ENCODE measurements around the gene GHR. TPM values are rescaled to one million over a fixed set of nuclear protein-coding genes. Genes with fewer than 3 reads are reported as not detected.
A peak's percentile ranks its signal among the peaks of the same experiment; 100 is the strongest.

GHR gene
- total RNA-seq, 1 experiment from 2014 or later: 0.56 TPM

DNA sequence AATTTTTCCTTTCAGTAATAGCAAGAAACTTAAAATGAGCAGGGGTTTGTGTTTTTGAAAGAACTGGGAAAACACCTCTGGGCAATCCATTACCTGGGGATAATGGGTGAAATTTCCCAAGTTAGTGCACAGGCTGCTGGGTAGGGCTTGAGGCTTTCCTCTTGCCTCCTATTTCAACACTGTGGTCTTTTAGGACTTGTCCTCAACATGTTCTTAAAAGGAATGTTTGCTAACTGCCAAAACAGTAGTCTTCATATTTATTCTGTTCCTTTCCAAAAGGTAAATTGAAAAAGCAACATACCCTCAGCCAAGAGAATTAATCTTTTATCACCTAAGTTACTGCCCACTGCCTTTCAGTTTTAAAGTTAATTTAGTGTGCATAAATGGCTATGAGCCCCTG is 175.1 kb downstream of the GHR start:
- no peak for DNase-seq (ENCODE audit: low read depth)

DNA sequence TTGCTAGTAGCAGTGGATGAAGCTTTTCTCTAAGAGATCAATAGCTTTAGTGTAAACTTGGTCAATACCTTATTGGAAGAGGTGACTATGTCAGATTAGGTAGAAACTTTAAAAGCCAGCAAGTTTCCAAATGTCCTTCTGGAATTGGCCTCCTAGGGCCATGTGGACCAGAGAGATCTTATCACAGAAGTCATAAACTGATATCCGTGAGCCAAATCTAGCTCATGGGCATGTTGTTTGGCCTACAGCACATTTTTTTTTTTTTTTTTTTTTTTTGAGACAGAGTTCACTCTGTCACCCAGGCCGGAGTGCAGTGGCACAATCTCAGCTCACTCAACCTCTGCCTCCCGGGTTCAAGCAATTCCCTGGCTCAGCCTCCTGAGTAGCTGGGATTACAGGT is 175.9 kb downstream of the GHR start:
- DNase-seq (ENCODE audit: low read depth): no peak

DNA sequence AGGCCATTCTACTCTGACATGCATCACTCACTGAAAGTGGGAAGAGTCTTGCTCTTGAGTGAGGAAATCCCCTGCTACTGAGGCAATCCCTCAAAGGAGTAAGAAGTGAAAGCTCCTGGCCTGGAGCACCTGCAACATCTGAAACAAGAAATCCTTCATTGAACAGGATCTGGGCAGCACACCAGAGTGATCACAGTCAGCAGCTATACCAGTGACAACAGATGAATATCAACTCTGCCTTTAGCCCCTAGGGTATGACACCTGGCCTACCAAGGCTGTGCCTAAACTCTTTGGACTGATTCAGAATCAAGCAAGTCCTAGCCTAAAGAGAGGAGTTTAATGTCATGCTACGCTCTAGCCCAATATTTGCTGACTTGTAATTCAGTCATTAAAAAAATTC is 177.2 kb downstream of the GHR start:
- DNase-seq (ENCODE audit: low read depth): no peak

DNA sequence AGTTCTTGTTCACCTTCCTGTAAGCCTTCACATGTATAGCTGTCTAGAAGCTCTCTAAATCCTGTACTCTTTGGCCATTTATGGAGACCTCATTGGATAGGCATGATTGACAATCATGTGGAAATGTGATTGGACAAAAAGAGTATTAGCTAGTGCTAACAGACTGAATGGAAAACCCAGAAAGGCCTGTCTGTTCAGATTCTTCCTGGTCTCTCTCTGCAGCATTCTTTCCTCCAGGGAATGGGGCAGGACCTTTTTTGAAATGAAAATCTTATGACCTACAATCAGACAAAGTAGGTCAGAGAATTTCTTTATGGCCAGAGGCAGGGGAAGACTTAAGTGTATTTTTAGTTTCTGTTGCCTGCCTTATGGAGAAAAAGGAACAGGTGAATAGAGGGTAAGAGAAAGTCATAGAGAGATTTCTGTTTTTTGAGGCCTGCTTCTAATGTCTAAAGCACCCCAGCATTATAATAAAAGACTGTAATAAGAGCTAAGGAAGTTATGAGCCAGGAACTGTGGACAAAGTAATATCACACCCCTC is 181.0 kb downstream of the GHR start:
- no peak for DNase-seq (ENCODE audit: low read depth)

DNA sequence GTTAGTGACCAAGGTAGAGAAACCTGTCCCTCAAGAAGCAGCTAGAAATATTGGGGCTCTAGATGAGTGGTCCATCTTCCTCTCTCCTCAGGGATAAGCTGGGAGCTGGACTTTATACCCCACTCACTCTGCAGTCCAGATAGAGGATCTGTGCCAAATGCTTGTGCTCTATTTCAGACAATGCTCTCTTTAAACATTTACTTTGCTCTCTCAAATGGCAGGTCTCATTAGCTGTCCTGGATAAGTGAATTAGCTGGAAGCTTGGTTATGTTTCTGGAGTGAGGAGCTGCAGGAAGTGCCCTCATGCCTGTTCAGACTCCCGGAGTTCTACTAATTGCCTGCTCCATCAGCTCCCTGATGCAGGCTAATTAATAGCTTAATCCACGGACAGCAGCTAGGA is 182.3 kb downstream of the GHR start:
- DNase-seq (ENCODE audit: low read depth): no peak

DNA sequence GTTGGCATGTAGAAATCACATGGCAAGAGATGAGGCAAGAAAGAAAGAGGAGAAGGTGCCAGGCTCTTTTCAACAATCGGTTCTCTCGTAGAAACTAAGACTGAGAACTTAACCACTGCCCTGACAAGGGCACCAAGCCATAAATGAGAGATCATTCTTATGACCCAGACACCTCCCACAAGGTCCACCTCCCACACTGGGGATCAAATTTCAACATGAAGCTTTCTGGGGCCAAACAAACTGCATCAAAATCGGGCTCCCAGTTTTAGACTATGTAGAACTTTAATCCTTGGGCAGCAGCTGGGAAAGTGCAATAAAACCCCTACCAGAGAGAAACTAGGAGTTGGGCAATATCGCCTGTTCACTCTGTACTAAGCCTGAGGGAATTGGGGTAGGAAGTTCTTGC is 183.2 kb downstream of the GHR start:
- no peak for DNase-seq (ENCODE audit: low read depth)

DNA sequence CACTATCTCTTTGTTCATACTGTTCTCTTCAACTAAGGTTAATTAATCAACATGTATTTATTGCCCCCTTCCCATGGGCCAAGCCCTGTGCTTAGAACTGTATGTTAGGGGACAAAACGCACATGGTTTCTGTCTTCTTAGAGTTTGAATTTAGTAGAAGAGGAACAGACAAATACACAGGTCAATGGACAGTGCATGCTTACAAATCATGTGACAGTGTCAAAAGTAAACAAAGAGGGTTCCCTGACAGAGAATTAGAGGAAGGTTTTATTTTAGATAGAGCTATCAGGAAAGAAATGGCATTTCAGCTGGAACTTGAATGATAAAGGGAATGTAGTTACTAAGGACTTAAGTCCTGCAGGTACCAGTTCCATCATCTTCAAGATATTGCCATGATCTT is 188.2 kb downstream of the GHR start:
- no peak for DNase-seq (ENCODE audit: low read depth)

DNA sequence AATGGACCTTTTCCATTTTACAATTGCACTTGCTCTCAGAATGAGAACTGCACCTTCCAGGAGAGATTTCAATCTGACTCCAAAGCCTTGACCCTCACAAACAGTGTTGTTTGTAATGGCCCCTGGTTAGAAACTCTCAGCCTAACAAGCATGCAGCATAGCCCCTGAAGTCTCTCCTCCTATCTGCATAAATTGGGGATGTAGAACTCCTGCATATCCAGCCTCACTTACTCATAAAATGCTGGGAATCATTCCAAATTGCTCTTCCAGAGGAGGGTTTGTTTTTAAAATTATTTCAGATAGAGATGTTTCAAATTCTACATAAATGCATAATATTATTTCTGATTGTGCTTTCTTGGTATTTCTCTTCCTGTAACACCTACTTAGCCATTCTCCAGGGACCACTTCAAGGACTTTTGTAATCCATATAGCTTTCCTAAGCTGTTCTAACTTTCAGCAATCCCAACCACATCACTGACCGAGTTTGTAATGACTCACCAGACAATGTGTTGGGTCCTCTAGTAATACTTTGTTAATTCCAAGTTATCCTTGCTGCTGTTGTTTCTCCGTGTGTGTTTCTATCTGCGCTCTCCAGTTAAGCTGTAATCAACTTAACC is 189.6 kb downstream of the GHR start:
- DNase-seq (ENCODE audit: low read depth): peak; percentile 22

DNA sequence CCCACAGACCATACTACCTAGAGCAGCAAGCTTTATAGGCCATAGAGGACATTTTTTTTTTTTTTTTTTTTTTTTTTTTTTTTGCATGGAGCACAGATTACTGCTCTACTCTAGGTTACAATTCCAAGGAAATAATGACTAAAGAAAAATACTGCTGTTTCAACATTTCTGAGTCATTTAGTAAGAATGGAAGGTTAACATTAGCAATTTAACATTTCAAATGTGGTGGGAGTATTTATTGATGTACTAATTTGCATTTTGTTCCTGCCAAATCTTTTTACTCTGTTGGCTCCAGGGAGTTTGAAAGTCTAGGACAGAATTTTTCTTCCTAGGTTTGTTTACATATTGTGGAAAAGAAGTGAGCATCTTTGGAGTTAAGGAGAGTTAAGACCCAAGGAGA is 191.3 kb downstream of the GHR start:
- DNase-seq (ENCODE audit: low read depth): no peak

DNA sequence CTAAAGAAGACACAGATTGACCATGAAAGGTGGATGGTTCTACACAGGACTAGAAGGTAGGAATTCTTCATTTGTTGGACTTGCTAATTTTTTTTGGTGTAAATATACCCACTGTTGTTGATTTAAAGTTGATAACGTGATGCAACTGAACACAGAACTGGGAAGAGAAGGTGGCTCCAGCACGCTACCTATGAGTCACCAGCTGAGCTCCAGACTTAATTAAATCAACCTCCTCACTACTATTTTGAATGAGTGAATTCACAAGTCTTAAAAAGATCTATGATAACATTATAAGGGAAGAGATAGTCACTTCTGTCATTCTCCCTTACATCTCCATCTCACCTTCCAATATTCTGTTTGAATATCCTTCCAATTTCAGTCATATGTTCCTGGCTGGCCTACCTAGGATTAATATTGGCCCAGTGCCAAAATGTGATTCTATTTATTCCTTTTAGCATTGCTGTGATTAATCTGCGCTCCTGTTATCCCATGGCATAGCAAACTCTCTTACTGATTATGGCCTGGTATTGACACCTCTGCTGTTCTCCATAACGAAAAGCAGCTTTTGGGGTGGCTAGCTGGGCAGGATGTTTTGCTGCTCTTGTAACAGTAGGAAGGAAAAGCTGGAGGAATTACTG is 197.5 kb downstream of the GHR start:
- DNase-seq (ENCODE audit: low read depth): no peak

DNA sequence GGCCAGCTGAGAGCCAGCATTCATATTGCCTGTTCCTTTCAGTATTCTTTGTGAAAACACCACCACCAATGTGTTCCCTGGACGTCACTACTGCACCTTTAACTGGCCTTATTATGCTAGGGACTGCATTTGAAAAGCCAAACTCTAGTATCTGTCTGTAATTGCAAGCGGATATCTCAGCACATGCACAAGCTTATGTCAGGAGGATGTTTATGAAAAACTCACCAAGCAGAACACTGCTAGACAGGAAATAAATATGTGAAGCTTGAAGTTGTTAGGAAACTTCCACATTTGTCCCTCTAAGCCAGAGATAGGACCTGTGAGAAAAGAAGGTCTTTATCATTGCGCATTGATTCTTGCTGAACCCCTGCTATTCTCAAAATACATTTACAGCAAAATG is 198.0 kb downstream of the GHR start:
- no peak for DNase-seq (ENCODE audit: low read depth)

DNA sequence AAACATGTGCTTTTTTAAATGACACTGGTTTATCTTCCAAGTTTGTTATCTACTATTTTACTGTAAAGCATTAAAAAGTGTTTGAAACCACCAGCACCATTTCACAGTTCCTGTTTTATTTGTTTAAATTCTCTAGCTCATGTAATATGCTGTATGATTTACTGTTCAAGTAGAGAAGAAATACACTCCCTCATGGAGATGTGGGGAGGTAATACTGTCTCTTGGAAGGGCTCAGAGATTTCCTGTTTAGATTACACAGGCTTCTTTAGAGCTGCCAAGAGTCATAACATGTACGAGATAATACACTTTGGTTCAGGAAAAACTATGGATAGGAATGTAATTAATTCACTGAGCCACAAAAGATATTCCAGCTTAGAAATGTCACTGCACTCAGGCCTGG is 198.4 kb downstream of the GHR start:
- no peak for DNase-seq (ENCODE audit: low read depth)

DNA sequence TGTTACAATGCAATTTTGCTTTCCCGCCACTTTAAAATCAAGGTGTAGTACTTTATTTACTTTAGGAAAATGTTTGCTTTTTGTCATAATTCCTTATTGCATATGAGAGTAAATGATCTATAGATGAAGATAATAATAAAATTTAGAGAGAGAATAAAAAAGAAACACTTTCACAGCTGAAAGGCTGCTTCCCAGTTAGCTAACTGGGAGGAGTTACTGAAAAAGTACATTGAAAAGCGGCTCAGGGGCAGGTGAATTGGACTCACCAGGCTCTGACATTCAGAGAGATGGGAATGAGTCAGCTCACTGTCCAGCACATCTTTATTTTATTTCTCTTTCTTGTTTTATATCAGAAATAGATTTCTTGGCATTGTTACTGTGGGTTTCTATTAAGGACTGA is 201.7 kb downstream of the GHR start:
- DNase-seq (ENCODE audit: low read depth): no peak

DNA sequence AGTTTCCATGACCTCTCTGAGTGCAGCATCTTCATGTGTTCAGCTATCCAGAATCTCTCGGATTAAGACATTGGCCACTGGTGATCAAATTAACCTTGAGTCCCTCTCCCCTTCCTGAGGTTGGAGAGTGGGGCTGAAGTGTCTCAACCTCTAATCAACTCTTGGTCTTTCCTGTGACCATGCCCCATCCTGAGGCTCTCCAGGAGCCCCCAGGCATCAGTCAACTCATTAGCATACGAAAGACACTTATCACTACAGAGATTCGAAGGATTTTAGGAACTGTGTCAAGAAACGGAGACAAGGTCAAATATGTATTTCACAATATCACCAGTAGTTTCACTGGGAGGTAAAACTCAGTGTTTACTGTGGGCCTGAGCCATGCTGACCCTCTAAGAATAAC is 203.2 kb downstream of the GHR start:
- DNase-seq (ENCODE audit: low read depth): no peak

DNA sequence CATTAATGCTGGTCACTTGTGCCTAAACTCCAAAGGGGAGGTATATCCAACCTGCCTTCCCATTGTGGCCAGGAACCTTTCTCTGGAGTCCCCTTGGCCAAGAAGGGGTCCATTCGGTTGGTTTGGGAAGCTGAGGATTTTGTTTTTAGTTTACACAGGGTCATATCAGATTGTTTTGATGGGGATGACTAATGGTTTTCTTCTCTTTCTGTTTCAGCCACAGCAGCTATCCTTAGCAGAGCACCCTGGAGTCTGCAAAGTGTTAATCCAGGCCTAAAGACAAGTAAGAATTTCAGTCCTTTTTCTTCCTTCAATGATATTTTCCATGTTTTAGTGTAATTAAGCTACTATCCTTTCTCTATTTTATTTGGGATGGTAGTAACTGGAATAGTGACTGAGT is 205.6 kb downstream of the GHR start:
- no peak for DNase-seq (ENCODE audit: low read depth)

DNA sequence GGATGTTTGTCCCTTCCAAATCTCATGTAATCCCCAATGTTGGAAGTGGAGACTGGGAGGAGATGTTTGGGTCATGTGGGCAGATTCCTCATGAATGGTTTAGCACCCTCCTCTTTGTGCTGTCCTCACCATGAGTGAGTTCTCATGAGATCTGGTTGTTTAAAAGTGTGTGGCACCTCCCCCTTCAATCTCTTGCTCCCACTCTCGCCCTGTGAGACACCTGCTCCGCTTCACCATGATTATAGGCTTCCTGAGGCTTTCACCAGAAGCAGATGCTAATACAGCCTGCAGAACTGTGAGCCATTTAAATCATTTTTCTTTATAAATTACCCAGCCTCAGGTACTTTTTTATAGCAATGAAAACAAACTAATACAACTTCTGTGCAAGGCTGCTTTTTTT is 206.0 kb downstream of the GHR start:
- no peak for DNase-seq (ENCODE audit: low read depth)

DNA sequence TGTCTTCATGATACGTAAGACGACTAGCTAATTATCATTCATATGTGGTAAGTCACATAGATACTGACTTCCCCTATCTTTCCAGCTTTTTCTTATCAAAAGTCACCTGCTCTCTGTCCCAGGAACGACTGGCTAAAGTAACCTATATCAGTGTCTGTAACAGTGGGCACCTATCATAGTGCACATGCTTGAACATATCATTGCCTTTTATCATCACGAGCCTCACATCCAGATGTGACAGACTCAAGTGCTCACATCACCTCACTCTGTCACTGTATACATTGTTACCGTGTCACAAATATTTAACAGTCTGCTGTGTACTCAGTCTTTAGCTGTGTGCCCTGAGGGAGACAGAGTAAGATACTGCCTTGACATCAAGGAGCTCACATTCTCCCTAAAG is 208.0 kb downstream of the GHR start:
- DNase-seq (ENCODE audit: low read depth): no peak

DNA sequence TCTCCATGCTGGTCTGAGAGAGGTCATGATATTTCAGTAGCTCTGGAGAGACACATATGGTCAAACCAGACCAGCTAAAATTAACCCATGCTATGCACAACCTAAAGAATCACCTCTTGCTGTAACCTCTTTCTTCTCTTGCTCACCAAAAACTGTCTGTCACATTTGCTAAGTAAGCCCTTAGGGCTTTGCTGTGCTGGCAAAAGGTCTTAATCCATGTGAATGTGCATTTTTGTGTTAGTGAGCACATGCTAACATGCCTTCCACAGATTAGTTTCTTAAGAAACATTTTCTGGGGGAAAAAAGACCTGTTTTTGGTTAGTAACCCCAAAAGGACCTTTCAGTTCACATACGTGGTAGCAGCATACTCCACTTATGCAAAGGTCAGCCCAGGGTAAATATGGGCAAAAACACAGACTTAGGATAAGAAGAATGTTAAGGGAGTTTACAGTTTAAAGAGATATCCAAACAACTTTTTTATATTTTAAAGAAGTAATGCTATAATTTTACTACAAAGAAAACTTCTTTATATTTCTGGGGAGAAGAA is 209.2 kb downstream of the GHR start:
- DNase-seq (ENCODE audit: low read depth): no peak

DNA sequence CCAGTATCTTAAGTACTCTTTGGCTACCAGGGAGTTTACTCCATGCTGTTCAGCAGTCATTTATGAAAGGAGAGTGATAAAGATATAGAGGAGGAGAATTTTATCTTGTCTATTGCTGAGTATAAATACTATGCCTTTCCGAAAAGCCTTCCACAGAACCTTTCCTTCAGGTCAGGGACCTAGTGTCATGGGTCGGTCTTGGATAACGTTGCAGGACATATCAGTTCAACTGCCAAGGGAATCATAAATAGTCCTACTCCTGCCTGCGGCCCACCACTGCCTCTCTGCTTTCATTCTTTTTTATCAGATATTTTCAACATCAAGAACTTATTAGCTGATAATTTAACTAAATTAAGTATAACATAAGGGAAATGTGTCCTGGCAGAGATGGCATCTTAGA is 211.3 kb downstream of the GHR start:
- no peak for DNase-seq (ENCODE audit: low read depth)

DNA sequence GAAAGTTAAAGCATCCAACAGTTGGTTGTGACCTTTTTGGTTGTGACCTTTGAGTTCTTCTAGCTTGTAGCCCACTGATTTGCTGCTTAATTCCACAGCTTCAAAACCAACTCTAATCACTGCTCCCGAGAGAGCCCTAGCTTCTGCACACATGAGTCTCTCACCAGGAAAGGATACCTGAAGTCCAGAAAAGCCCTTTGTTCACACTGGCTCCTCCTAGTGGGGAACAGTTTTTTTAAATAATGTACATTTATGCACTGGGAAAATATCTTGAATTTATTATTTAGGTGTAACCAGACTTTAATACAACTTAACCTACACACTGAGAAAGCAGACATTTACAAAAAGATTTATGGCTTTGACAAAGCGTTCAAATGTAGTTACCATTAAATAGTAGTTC is 213.2 kb downstream of the GHR start:
- no peak for DNase-seq (ENCODE audit: low read depth)

DNA sequence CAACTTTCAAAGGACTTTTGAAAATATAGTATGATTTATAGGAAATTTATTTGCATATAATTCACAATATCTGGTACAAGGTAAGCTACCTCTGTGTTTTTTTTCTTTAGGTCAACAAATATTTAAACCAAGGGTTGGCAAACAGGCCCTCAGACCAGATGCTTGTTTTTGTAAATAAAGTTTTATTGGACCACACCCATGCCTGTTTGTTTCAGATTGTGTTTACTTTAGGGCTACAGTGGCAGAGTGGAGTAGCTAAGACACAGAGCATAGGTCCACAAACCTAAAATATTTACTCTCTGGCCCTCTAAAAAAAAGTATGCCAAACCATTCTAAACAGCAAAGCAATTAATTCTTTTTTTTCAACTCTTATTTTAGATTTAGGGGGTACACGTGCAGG is 213.7 kb downstream of the GHR start:
- DNase-seq (ENCODE audit: low read depth): no peak

DNA sequence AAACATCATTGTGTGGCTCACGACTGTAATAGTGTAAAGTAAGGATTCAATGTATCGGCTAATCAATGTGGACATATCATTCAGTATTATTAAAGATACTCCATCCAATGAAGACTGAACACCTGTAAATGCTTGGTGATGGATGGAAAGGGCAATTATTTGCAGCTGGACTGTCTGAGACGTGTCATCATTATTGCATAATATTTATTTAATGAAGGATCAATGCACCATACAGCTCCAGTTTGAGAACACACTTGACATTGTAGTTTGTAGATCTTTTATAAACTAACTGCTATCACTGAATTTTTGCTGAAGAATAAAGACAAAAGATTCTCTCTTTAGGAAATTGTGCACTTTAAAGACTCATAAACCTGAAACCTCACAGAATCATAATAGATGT is 215.7 kb downstream of the GHR start:
- DNase-seq (ENCODE audit: low read depth): no peak

DNA sequence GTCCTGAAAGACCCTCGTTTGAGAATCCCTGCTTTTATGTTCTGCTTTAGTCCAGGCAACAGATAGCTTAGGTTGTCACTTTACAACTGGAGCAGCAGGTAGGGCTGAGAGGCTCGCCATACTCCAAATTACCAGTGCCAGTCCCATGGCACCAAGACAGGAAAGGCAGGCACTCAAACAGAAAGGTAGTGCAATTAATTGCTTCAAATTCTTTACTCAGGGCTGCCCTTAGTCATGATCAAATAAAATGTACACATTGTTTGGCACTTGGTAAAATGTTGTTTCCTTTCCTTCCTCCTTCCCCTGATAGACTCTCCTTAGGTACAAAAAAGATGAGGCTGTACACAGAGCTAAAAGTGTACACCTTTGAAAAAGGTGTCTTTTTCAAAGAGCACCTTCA is 217.6 kb downstream of the GHR start:
- DNase-seq (ENCODE audit: low read depth): no peak

Data from HT1080 (cell line).